ENCODE data around the gene ZNF541. TPM values are rescaled to one million over a fixed set of nuclear protein-coding genes. Genes with fewer than 3 reads are reported as not detected.

ZNF541 gene
- polyA plus RNA-seq, 3 donors, result not detected

- H3K4me1 ChIP-seq (ENCODE audit: control insufficient read depth in 1 of 2, insufficient read depth in 2 of 2, low read length in 2 of 2), result no peaks in the 10 kb centered on the region
- no peak overlapping the region for H3K4me3 ChIP-seq (replicated peaks in 1 of 3; ENCODE audit: low read depth in 2 of 3, low read length in 3 of 3)
- H3K9me3 Mint-ChIP-seq, result no peaks in the 10 kb centered on the region
- 100% methylated on average over 2 of the region's 7 CpGs for WGBS (ENCODE audit: insufficient coverage)
- no peaks in the 10 kb centered on the region for H3K36me3 Mint-ChIP-seq
- no peaks in the 10 kb centered on the region for H3K36me3 ChIP-seq (replicated peaks in 1 of 2; ENCODE audit: control insufficient read depth in 1 of 2, insufficient read depth in 2 of 2, low read length in 2 of 2)
- H3K9ac ChIP-seq (ENCODE audit: insufficient read depth, low read length, poor library complexity, severe bottlenecking), result no peak overlapping the region
- H3K27me3 ChIP-seq (ENCODE audit: control insufficient read depth in 2 of 2, insufficient read depth in 2 of 2, low read length in 2 of 2), result no peaks in the 10 kb centered on the region
- no peak overlapping the region for H2AFZ ChIP-seq (ENCODE audit: insufficient read depth, low read depth, low read length, poor library complexity, severe bottlenecking)
- H3K4me2 ChIP-seq (replicated peaks; ENCODE audit: extremely low read depth, low read length, poor library complexity, severe bottlenecking), result no peak overlapping the region
- peaks cover 8 to 15% (median 14%) of the 10 kb centered on the region in 3 donors for H3K27me3 Mint-ChIP-seq (ENCODE audit: low read depth in 3 of 3)
- H3K4me1 Mint-ChIP-seq, result no peaks in the 10 kb centered on the region
- DNase-seq, result no peak
- no peak overlapping the region for H3K27ac Mint-ChIP-seq
- no peak overlapping the region for H3K4me3 Mint-ChIP-seq
- no peaks in the 10 kb centered on the region for H3K79me2 ChIP-seq (ENCODE audit: insufficient read depth, low read length)
- TF ChIP-seq CTCF (IDR thresholded peaks at IDR 0.05), result no peak
- H3K9me3 ChIP-seq (replicated peaks in 1 of 2; ENCODE audit: control insufficient read depth in 1 of 2, insufficient read depth in 1 of 2, low read length in 2 of 2), result no peaks in the 10 kb centered on the region
- intact Hi-C loops (cut with micrococcal nuclease), result no loop called here
- no peak overlapping the region for H3K27ac ChIP-seq (ENCODE audit: low read depth in 1 of 2, low read length in 2 of 2)
- no peaks in the 10 kb centered on the region for H4K20me1 ChIP-seq (ENCODE audit: insufficient read depth, low read length)
Observed at GRCh38 chr19:47561440-47562057, 11.4 kb downstream of the ZNF541 start.

GRCh38 chr19:47560999-47561398, 11.9 kb downstream of the ZNF541 start:
- no peaks in the 10 kb centered on the region for H3K9me3 ChIP-seq (replicated peaks in 1 of 2; ENCODE audit: control insufficient read depth in 1 of 2, insufficient read depth in 1 of 2, low read length in 2 of 2)
- no peak overlapping the region for H3K4me2 ChIP-seq (replicated peaks; ENCODE audit: extremely low read depth, low read length, poor library complexity, severe bottlenecking)
- intact Hi-C loops (cut with micrococcal nuclease), result no loop called here
- H3K36me3 Mint-ChIP-seq, result no peaks in the 10 kb centered on the region
- no peak for TF ChIP-seq CTCF (IDR thresholded peaks at IDR 0.05)
- no peak overlapping the region for H3K9ac ChIP-seq (ENCODE audit: insufficient read depth, low read length, poor library complexity, severe bottlenecking)
- WGBS (ENCODE audit: insufficient coverage), result no CpG with 5 or more reads among the region's 2 CpGs
- H3K27me3 Mint-ChIP-seq (ENCODE audit: low read depth in 3 of 3), result peaks cover 8 to 15% (median 14%) of the 10 kb centered on the region in 3 donors
- no peaks in the 10 kb centered on the region for H3K4me1 ChIP-seq (ENCODE audit: control insufficient read depth in 1 of 2, insufficient read depth in 2 of 2, low read length in 2 of 2)
- no peaks in the 10 kb centered on the region for H3K9me3 Mint-ChIP-seq
- no peak overlapping the region for H3K4me3 ChIP-seq (replicated peaks in 1 of 3; ENCODE audit: low read depth in 2 of 3, low read length in 3 of 3)
- H3K27me3 ChIP-seq (ENCODE audit: control insufficient read depth in 2 of 2, insufficient read depth in 2 of 2, low read length in 2 of 2), result no peaks in the 10 kb centered on the region
- no peaks in the 10 kb centered on the region for H3K36me3 ChIP-seq (replicated peaks in 1 of 2; ENCODE audit: control insufficient read depth in 1 of 2, insufficient read depth in 2 of 2, low read length in 2 of 2)
- no peaks in the 10 kb centered on the region for H3K4me1 Mint-ChIP-seq
- no peaks in the 10 kb centered on the region for H3K79me2 ChIP-seq (ENCODE audit: insufficient read depth, low read length)
- H4K20me1 ChIP-seq (ENCODE audit: insufficient read depth, low read length), result no peaks in the 10 kb centered on the region
- no peak overlapping the region for H3K4me3 Mint-ChIP-seq
- H3K27ac Mint-ChIP-seq, result no peak overlapping the region
- no peak overlapping the region for H3K27ac ChIP-seq (ENCODE audit: low read depth in 1 of 2, low read length in 2 of 2)
- no peak for DNase-seq
- no peak overlapping the region for H2AFZ ChIP-seq (ENCODE audit: insufficient read depth, low read depth, low read length, poor library complexity, severe bottlenecking)

All from CD14-positive monocyte (primary cell).